HepG2 (cell line): Measurements from ENCODE around the gene HYAL1.

Experiments used
- BRCA1 ChIP-seq: sonication (generic); formaldehyde crosslinking; IDR thresholded peaks from 2 replicates; pipeline ENCODE4 v1.4.0; 2020; ENCODE audit warnings: missing genetic modification reagents
- CTCF ChIP-seq: sonication (generic); formaldehyde crosslinking; IDR thresholded peaks from 2 replicates; pipeline ENCODE4 v1.5.0; 2020; ENCODE audit warnings: mild to moderate bottlenecking, missing genetic modification reagents, moderate library complexity
- MNT ChIP-seq: fragments of 450-650 bp; IDR thresholded peaks from 2 replicates; pipeline ENCODE4 v1.6.1; 2016
- MXD1 ChIP-seq: sonication (generic); formaldehyde crosslinking; IDR thresholded peaks from 2 replicates; pipeline ENCODE4 v1.4.0; 2020; ENCODE audit warnings: mild to moderate bottlenecking, missing genetic modification reagents
- NFE2 ChIP-seq: sonication (generic); formaldehyde crosslinking; IDR thresholded peaks from 2 replicates; pipeline ENCODE4 v1.4.0; 2020; ENCODE audit warnings: missing genetic modification reagents
- RBM39 ChIP-seq: fragments of 200-400 bp; formaldehyde crosslinking; IDR thresholded peaks from one replicate; pipeline ENCODE4 v1.6.1; 2018; ENCODE audit warnings: antibody characterized with exemption, mild to moderate bottlenecking, low read depth, low read length; ENCODE audit not compliant: poor library complexity, severe bottlenecking
- SIN3B ChIP-seq: fragments of 150-350 bp; IDR thresholded peaks from 2 replicates; pipeline ENCODE4 v1.6.1; 2014; ENCODE audit warnings: low read length
- YEATS2 ChIP-seq: sonication (generic); formaldehyde crosslinking; IDR thresholded peaks from 2 replicates; pipeline ENCODE4 v1.4.0; 2020; ENCODE audit warnings: missing genetic modification reagents, borderline replicate concordance
- ZNF136 ChIP-seq: sonication (generic); formaldehyde crosslinking; IDR thresholded peaks from 2 replicates; pipeline ENCODE4 v1.8.1; 2022; ENCODE audit warnings: low read depth, mild to moderate bottlenecking, moderate library complexity, missing genetic modification reagents
- ZNF670 ChIP-seq: sonication (generic); formaldehyde crosslinking; IDR thresholded peaks from 2 replicates; pipeline ENCODE4 v1.8.0; 2022; ENCODE audit warnings: mild to moderate bottlenecking, missing genetic modification reagents, borderline replicate concordance
- ZNF710 ChIP-seq: sonication (generic); formaldehyde crosslinking; IDR thresholded peaks from 2 replicates; pipeline ENCODE4 v1.5.0; 2020; ENCODE audit warnings: mild to moderate bottlenecking, missing genetic modification reagents, borderline replicate concordance

GRCh38 chr3:50287262-50287661, 16.1 kb downstream of the HYAL1 start:
- TF ChIP-seq ZNF136 (CRISPR knock-in tag) = no peak
- TF ChIP-seq NFE2 (CRISPR knock-in tag) = no peak
- no peak for TF ChIP-seq ZNF710 (CRISPR knock-in tag)
- no peak for TF ChIP-seq RBM39
- no peak for TF ChIP-seq MNT
- no peak for TF ChIP-seq SIN3B
- no peak for TF ChIP-seq YEATS2 (CRISPR knock-in tag)
- TF ChIP-seq CTCF = no peak
- no peak for TF ChIP-seq MXD1
- no peak for TF ChIP-seq BRCA1
- TF ChIP-seq ZNF670 (CRISPR knock-in tag) = no peak
